Mesothelial cell of epicardium (in vitro differentiated cells): ENCODE results near the gene PACSIN1. TPM values are rescaled to one million over a fixed set of nuclear protein-coding genes. Genes with fewer than 3 reads are reported as not detected.

Experiments
- DNase-seq, 2 experiments: peaks; one replicate each; pipeline ENCODE4 v3.0.0; 2021; ENCODE audit warnings: low spot score in 2 of 2; ENCODE audit not compliant: unreplicated experiment in 2 of 2
- H3K27ac Mint-ChIP-seq: 2 replicates; pipeline ENCODE4 v1.8.0; 2021; ENCODE audit warnings: mixed read lengths
- H3K27me3 Mint-ChIP-seq: 2 replicates; pipeline ENCODE4 v1.8.0; 2021; ENCODE audit warnings: low read depth, mixed read lengths
- H3K36me3 Mint-ChIP-seq: 2 replicates; pipeline ENCODE4 v1.8.0; 2021; ENCODE audit warnings: mixed read lengths
- H3K4me1 Mint-ChIP-seq: 2 replicates; pipeline ENCODE4 v1.8.0; 2021; ENCODE audit warnings: mixed read lengths
- H3K4me3 Mint-ChIP-seq: 2 replicates; pipeline ENCODE4 v1.8.0; 2021; ENCODE audit warnings: mild to moderate bottlenecking, moderate library complexity, mixed read lengths
- H3K9me3 Mint-ChIP-seq: 2 replicates; pipeline ENCODE4 v1.8.0; 2021; ENCODE audit warnings: mixed read lengths
- CTCF ChIP-seq: fragments of 200-600 bp; sonication (generic); IDR thresholded peaks from one replicate; pipeline ENCODE4 v1.5.0; 2021; ENCODE audit warnings: antibody characterized with exemption; ENCODE audit not compliant: unreplicated experiment
- total RNA-seq: library from RNA; stranded (reverse); gene quantifications from 3 replicates; pipeline ENCODE4 v1.2.1, GENCODE V29; 2021

PACSIN1 gene
- total RNA-seq, 1 donor from 2014 or later, result 3.3 TPM

GRCh38 chr6:34514593-34515472 is 49.0 kb downstream of the PACSIN1 start:
- peak; percentile 69 for DNase-seq
- TF ChIP-seq CTCF, result no peak
- Mint-ChIP-seq H3K9me3 (peaks cover 6% of the 10 kb centered on the region), H3K27me3 (peaks cover 9% of the 10 kb centered on the region), H3K4me1 (peaks cover 28% of the 10 kb centered on the region), H3K36me3 (no peaks in the 10 kb centered on the region), H3K27ac (peak overlapping the region; percentile 77), H3K4me3 (peak overlapping the region; percentile 57)

- Mint-ChIP-seq H3K4me1 (peaks cover 28% of the 10 kb centered on the region), H3K9me3 (no peaks in the 10 kb centered on the region), H3K4me3 (no peak overlapping the region), H3K27me3 (peaks cover 9% of the 10 kb centered on the region), H3K27ac (no peak overlapping the region), H3K36me3 (no peaks in the 10 kb centered on the region)
- no peak for TF ChIP-seq CTCF
- DNase-seq, result no peak
Measured at GRCh38 chr6:34515473-34516387, 49.9 kb downstream of the PACSIN1 start.

GRCh38 chr6:34516391-34517324 is 50.8 kb downstream of the PACSIN1 start:
- peaks cover 9% of the 10 kb centered on the region for H3K27me3 Mint-ChIP-seq
- peaks cover 25% of the 10 kb centered on the region for H3K4me1 Mint-ChIP-seq
- no peaks in the 10 kb centered on the region for H3K36me3 Mint-ChIP-seq
- H3K9me3 Mint-ChIP-seq, result no peaks in the 10 kb centered on the region
- no peak overlapping the region for H3K27ac Mint-ChIP-seq
- DNase-seq, result no peak
- TF ChIP-seq CTCF, result no peak
- no peak overlapping the region for H3K4me3 Mint-ChIP-seq

- H3K27ac Mint-ChIP-seq, result no peak overlapping the region
- DNase-seq, result no peak
- H3K27me3 Mint-ChIP-seq, result peaks cover 9% of the 10 kb centered on the region
- TF ChIP-seq CTCF, result no peak
- no peaks in the 10 kb centered on the region for H3K36me3 Mint-ChIP-seq
- no peaks in the 10 kb centered on the region for H3K9me3 Mint-ChIP-seq
- H3K4me1 Mint-ChIP-seq, result peaks cover 21% of the 10 kb centered on the region
- no peak overlapping the region for H3K4me3 Mint-ChIP-seq
Measured at GRCh38 chr6:34517461-34517881, 51.6 kb downstream of the PACSIN1 start.

GRCh38 chr6:34517966-34518365 is 52.1 kb downstream of the PACSIN1 start:
- Mint-ChIP-seq H3K4me3 (no peak overlapping the region), H3K36me3 (no peaks in the 10 kb centered on the region), H3K9me3 (no peaks in the 10 kb centered on the region), H3K27ac (no peak overlapping the region), H3K27me3 (peaks cover 9% of the 10 kb centered on the region), H3K4me1 (peaks cover 17% of the 10 kb centered on the region)
- TF ChIP-seq CTCF, result no peak
- DNase-seq, result no peak
